ENCODE measurements around the gene RAB30. TPM values are rescaled to one million over a fixed set of nuclear protein-coding genes. Genes with fewer than 3 reads are reported as not detected.

Gene RAB30
- total and polyA plus RNA-seq, 2 donors (not counting 3 experiments of a cell fraction or from before 2014, with no cell fraction given): 4.1 to 14.6 TPM

- intact Hi-C loops (cut with micrococcal nuclease): no loop called here
- POLR2A ChIA-PET: no interaction called here
These were observed 43.3 kb upstream of the RAB30 start for GRCh38 chr11:83115026-83115425.

More at GRCh38 chr11:83115026-83115425, 43.3 kb upstream of the RAB30 start:
- Histone ChIP-seq H3K36me3 (ENCODE audit: control insufficient read depth in 2 of 2, extremely low read depth in 1 of 2, insufficient read depth in 2 of 2, low read length in 2 of 2) (no peaks in the 10 kb centered on the region), H3K4me3 (replicated peaks in 1 of 3; ENCODE audit: insufficient read depth in 1 of 3, low read depth in 1 of 3, low read length in 3 of 3) (no peak overlapping the region), H3K79me2 (ENCODE audit: control insufficient read depth, insufficient read depth, low read length) (no peaks in the 10 kb centered on the region), H3K9me3 (replicated peaks; ENCODE audit: control insufficient read depth, insufficient read depth, low read length) (no peaks in the 10 kb centered on the region), H3K4me2 (ENCODE audit: insufficient read depth, low read length) (no peak overlapping the region), H3K4me1 (ENCODE audit: control insufficient read depth, extremely low read depth, insufficient read depth, low read length) (peaks cover 3% of the 10 kb centered on the region), H3K9ac (replicated peaks; ENCODE audit: extremely low read depth, insufficient read depth, low read length) (no peak overlapping the region), H3K9me1 (replicated peaks; ENCODE audit: control insufficient read depth, extremely low read depth, insufficient read depth, low read length) (no peaks in the 10 kb centered on the region), H3K27me3 (ENCODE audit: control insufficient read depth in 2 of 2, insufficient read depth in 2 of 2, low read length in 2 of 2) (no peaks in the 10 kb centered on the region), H4K20me1 (replicated peaks; ENCODE audit: control insufficient read depth, extremely low read depth, insufficient read depth, low read length) (no peaks in the 10 kb centered on the region), H3K27ac (ENCODE audit: insufficient read depth, low read depth, low read length) (no peak overlapping the region), H2AFZ (ENCODE audit: low read depth, low read length) (no peak overlapping the region)
- DNase-seq (ENCODE audit: low read depth, low spot score) (no peak), FAIRE-seq (no peak)
- no peak for TF ChIP-seq JUN (IDR thresholded peaks at IDR 0.05; ENCODE audit: borderline replicate concordance, insufficient read depth, insufficient read length, low read depth)
- no peak for TF ChIP-seq GATA2 (IDR thresholded peaks at IDR 0.05; ENCODE audit: insufficient read depth, insufficient read length, low read depth, low read length)
- no peak for TF ChIP-seq POLR2A (IDR thresholded peaks at IDR 0.05; ENCODE audit: low read depth, low read length)
- TF ChIP-seq FOS (IDR thresholded peaks at IDR 0.05; ENCODE audit: borderline replicate concordance, insufficient read depth, low read length): no peak
- TF ChIP-seq POLR2AphosphoS5 (IDR thresholded peaks at IDR 0.05; ENCODE audit: insufficient read depth, low read depth, low read length): no peak
- TF ChIP-seq MYC (IDR thresholded peaks at IDR 0.05; ENCODE audit: low read depth, low read length): no peak
- TF ChIP-seq, protein P1, sequence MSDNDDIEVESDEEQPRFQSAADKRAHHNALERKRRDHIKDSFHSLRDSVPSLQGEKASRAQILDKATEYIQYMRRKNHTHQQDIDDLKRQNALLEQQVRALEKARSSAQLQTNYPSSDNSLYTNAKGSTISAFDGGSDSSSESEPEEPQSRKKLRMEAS (IDR thresholded peaks at IDR 0.05; ENCODE audit: insufficient read depth, insufficient read length): no peak
- TF ChIP-seq CTCF (IDR thresholded peaks at IDR 0.05; ENCODE audit: extremely low read depth in 1 of 2, insufficient read depth in 1 of 2, low read depth in 1 of 2, low read length in 2 of 2): no peak
- dilution Hi-C loops (cut with MboI; ENCODE audit: extremely low pct_ligation_motif_present, low sequenced_read_pairs): no loop called here
- CTCF ChIA-PET: no interaction called here
- BruUV-seq (replicated peaks): no TSS peak
